A673 (cell line): Measurements from ENCODE around the gene GALNT6.
A peak's percentile ranks its signal among the peaks of the same experiment; 100 is the strongest.

Experiments used
- CTCF ChIP-seq: fragments of 300-800, 200-600 bp; sonication (generic); conservative IDR thresholded peaks from 2 replicates; pipeline ENCODE4 v1.5.1; 2017; ENCODE audit warnings: low read depth, mild to moderate bottlenecking, antibody characterized with exemption, low read length, moderate library complexity, mixed read lengths
- EZH2 ChIP-seq: fragments of 200-600 bp; sonication (generic); IDR thresholded peaks from 2 replicates; pipeline ENCODE4 v1.6.1; 2017; ENCODE audit warnings: borderline replicate concordance, low read depth, mild to moderate bottlenecking, mixed read lengths, antibody characterized with exemption, low read length; ENCODE audit not compliant: poor library complexity, severe bottlenecking

DNA sequence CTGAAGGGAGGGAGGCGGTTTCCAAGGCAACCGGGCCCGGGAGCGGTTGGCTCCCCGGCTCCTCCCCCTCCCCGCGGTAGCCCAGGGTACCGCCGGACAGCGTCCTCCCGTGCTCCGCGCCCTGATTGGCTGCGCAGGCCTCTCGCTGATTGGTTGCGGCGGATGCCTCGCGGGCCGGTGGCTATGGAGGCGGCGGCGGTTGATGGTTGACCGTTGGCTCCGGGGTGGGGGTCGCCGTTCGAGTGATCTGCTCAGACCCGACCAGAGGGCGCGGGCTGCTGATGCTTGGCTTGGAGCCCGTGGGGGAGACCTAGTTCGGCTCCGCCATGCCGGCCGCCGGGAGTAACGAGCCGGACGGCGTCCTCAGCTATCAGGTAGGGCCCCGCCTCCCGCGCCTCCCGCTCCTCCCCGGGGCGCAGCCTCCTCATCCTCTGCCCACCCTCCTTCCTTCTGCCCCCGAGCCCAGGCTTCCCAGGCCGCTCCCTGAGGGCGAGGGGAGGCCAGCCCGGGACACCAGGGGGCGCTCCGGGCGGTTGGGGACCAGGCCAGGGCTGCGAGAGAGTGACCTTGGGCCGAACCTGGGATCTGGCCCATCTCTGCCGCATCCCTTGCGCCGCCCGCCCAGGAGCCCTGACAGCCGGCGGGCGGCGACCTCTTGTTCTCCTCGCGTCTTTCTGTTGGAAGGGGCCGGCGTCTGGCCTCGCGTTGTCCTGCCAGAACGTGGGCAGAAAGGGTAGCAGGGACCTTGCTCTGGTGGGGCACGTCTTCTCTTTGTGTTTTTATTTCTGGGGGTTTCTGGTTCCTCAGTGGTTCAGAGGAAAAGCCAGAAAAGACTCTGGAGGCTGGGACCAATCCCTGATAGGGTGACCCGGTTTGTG lies 33.7 kb upstream of the GALNT6 start, which contains the start of gene SLC4A8:
- TF ChIP-seq CTCF = peak; percentile 76
- no peak for TF ChIP-seq EZH2
